ENCODE data around the gene CELF5. TPM values are rescaled to one million over a fixed set of nuclear protein-coding genes. Genes with fewer than 3 reads are reported as not detected.

The CELF5 gene
- total and polyA plus RNA-seq, 10 of the 15 experiments (the other 5 are each of a cell fraction or from before 2014, with no cell fraction given): 0.01 to 0.04 TPM; not detected in 8

GRCh38 chr19:3316659-3317207, 92.3 kb downstream of the CELF5 start:
- POLR2A ChIA-PET: no interaction called here
- H3K4me3 ChIP-seq: no peak overlapping the region
- BruUV-seq (replicated peaks): no TSS peak
- ATAC-seq (no peak), DNase-seq (ENCODE audit: low read depth, low spot score) (no peak), FAIRE-seq (no peak)
- no peak overlapping the region for H3K4me2 ChIP-seq (ENCODE audit: control insufficient read depth, insufficient read depth)
- no peak overlapping the region for H3K27ac ChIP-seq (ENCODE audit: control insufficient read depth, insufficient read depth)
- H2AFZ ChIP-seq (ENCODE audit: control insufficient read depth, low read depth, low read length): no peak overlapping the region
- RAD21 ChIA-PET (ENCODE audit: unreplicated experiment): no interaction called here
- no peaks in the 10 kb centered on the region; a peak in 1 of 4 replicates for H3K27me3 ChIP-seq (replicated peaks in 1 of 2; ENCODE audit: control insufficient read depth in 2 of 2, insufficient read depth in 2 of 2, low read length in 1 of 2)
- H3K9ac ChIP-seq (ENCODE audit: control insufficient read depth, insufficient read depth, low read length): no peak overlapping the region
- no peaks in the 10 kb centered on the region for H3K36me3 ChIP-seq (ENCODE audit: control insufficient read depth in 2 of 2, insufficient read depth in 2 of 2, low read length in 1 of 2)
- no peaks in the 10 kb centered on the region for H3K9me3 ChIP-seq (replicated peaks; ENCODE audit: control insufficient read depth, insufficient read depth, low read length)
- CTCF ChIA-PET: interaction anchor here (0.9 to 1.4 kb wide), 3 partner anchors 10 to 113 kb away, joined by 3 to 8 read pairs (median 3); no protein-coding TSS in a partner anchor
- SMC1A ChIA-PET (ENCODE audit: uncharacterized antibody, unreplicated experiment): interaction anchor here (0.6 to 1.6 kb wide), 2 partner anchors 169 to 1016 kb away, joined by 3 read pairs; no protein-coding TSS in a partner anchor
- no peaks in the 10 kb centered on the region for H3K4me1 ChIP-seq (ENCODE audit: control insufficient read depth, insufficient read depth, low read length)
- WGBS (ENCODE audit: insufficient coverage, insufficient replicate concordance, low lambda C conversion rate, missing lambda C conversion rate): 56% methylated on average over 5 of the region's 5 CpGs
- no peak for TF ChIP-seq ZNF622 (IDR thresholded peaks at IDR 0.05)
- TF ChIP-seq HDAC2 (IDR thresholded peaks at IDR 0.05): no peak
- no peak for TF ChIP-seq CTCF (IDR thresholded peaks at IDR 0.05 in 2 of 3, conservative IDR thresholded peaks at IDR 0.05 in 1 of 3; ENCODE audit: control insufficient read depth in 2 of 3, extremely low read depth in 1 of 3, insufficient read depth in 1 of 3, low read depth in 3 of 3, low read length in 3 of 3)
- no peak for TF ChIP-seq FOS (IDR thresholded peaks at IDR 0.05; ENCODE audit: borderline replicate concordance, extremely low read depth, insufficient read length)
- TF ChIP-seq ELK1 (IDR thresholded peaks at IDR 0.05; ENCODE audit: low read depth, low read length): no peak
- TF ChIP-seq WRNIP1 (IDR thresholded peaks at IDR 0.05; ENCODE audit: borderline replicate concordance, low read depth, low read length): no peak
- TF ChIP-seq BMI1 (IDR thresholded peaks at IDR 0.05; ENCODE audit: borderline replicate concordance): no peak
- no peak for TF ChIP-seq IKZF1 (conservative IDR thresholded peaks at IDR 0.05)
- TF ChIP-seq BRCA1 (IDR thresholded peaks at IDR 0.05; ENCODE audit: low read depth, low read length): no peak
- H4K20me1 ChIP-seq (ENCODE audit: control insufficient read depth, insufficient read depth): no peaks in the 10 kb centered on the region
- H3K79me2 ChIP-seq (ENCODE audit: control insufficient read depth, insufficient read depth, low read length): no peaks in the 10 kb centered on the region
- in situ Hi-C loops (cut with MboI) (no loop called here), intact Hi-C loops (cut with micrococcal nuclease; ENCODE audit: unreplicated experiment) (no loop called here)
